Breast epithelium (tissue), 3 donors: Measurements from ENCODE around the gene MTMR1.

Experiments used
- POLR2A ChIP-seq: fragments of 450-650 bp; IDR thresholded peaks from one replicate; pipeline ENCODE4 v1.6.1; 2016; ENCODE audit warnings: antibody characterized with exemption, mild to moderate bottlenecking, moderate library complexity
- POLR2AphosphoS5 ChIP-seq, 3 donors: sonication (generic); formaldehyde crosslinking; IDR thresholded peaks; one replicate each; pipeline ENCODE4 v1.6.1; 2017; ENCODE audit warnings: antibody characterized with exemption in 3 of 3
- TF ChIP-seq, protein P1 (sequence below), 3 donors: fragments of 450-650 bp; IDR thresholded peaks; one replicate each; pipeline ENCODE4 v1.5.1; 2016 to 2017; ENCODE audit warnings: antibody characterized with exemption in 3 of 3, mild to moderate bottlenecking in 3 of 3, moderate library complexity in 3 of 3

DNA sequence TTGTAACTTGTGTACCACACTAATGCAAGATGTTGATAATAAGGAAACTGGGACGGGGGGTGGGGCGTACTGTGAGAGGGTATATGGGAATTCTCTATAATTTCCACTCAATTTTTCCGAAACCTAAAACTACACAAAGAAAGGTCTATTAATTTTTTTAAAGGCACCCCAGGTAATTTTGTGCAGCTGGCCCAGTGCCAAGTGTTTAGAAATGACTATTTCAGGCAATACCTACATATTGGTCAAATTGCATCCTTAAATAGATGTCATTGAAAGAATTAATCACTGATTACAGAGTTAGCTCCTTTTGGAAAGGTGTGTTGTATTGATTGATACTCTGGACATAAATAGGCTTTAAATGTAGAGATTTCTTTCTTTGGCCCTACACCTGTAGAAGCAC is 10.1 kb upstream of the MTMR1 start:
- TF ChIP-seq, protein P1, sequence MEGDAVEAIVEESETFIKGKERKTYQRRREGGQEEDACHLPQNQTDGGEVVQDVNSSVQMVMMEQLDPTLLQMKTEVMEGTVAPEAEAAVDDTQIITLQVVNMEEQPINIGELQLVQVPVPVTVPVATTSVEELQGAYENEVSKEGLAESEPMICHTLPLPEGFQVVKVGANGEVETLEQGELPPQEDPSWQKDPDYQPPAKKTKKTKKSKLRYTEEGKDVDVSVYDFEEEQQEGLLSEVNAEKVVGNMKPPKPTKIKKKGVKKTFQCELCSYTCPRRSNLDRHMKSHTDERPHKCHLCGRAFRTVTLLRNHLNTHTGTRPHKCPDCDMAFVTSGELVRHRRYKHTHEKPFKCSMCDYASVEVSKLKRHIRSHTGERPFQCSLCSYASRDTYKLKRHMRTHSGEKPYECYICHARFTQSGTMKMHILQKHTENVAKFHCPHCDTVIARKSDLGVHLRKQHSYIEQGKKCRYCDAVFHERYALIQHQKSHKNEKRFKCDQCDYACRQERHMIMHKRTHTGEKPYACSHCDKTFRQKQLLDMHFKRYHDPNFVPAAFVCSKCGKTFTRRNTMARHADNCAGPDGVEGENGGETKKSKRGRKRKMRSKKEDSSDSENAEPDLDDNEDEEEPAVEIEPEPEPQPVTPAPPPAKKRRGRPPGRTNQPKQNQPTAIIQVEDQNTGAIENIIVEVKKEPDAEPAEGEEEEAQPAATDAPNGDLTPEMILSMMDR (IDR thresholded peaks at IDR 0.05): no peak
- TF ChIP-seq POLR2A (no peak), POLR2AphosphoS5 (IDR thresholded peaks at IDR 0.05) (no peak)
